H9 (cell line): Measurements from ENCODE around the gene ABLIM1. TPM values are rescaled to one million over a fixed set of nuclear protein-coding genes. Genes with fewer than 3 reads are reported as not detected.

ENCODE experiments used
- DNase-seq: peaks from one replicate; pipeline ENCODE4 v3.0.0-alpha.2; 2017
- H2AFZ ChIP-seq: one replicate; pipeline ENCODE4 v1.6.1; 2013; ENCODE audit warnings: mild to moderate bottlenecking, low read length, control low read depth, moderate library complexity
- H2AK5ac ChIP-seq: 2 replicates; pipeline ENCODE4 v1.6.1; 2013; ENCODE audit warnings: low read length, control low read depth, mixed read lengths; ENCODE audit not compliant: insufficient read length
- H2BK120ac ChIP-seq: one replicate; pipeline ENCODE4 v1.6.1; 2013; ENCODE audit warnings: low read depth, mild to moderate bottlenecking, low read length, control low read depth, inconsistent platforms; ENCODE audit not compliant: poor library complexity, severe bottlenecking
- H2BK12ac ChIP-seq: 2 replicates; pipeline ENCODE4 v1.6.1; 2013; ENCODE audit warnings: low read length, control low read depth, mixed read lengths, low read depth; ENCODE audit not compliant: insufficient read length
- H2BK15ac ChIP-seq: 2 replicates; pipeline ENCODE4 v1.6.1; 2013; ENCODE audit warnings: low read depth, low read length, control low read depth
- H2BK20ac ChIP-seq: one replicate; pipeline ENCODE4 v1.6.1; 2013; ENCODE audit warnings: low read depth, mild to moderate bottlenecking, low read length, control low read depth, inconsistent platforms; ENCODE audit not compliant: poor library complexity, severe bottlenecking
- H2BK5ac ChIP-seq: 2 replicates; pipeline ENCODE4 v1.6.1; 2013; ENCODE audit warnings: low read length, control low read depth, mixed read lengths; ENCODE audit not compliant: insufficient read length
- H3K14ac ChIP-seq: 2 replicates; pipeline ENCODE4 v1.6.1; 2013; ENCODE audit warnings: low read length, control low read depth; ENCODE audit not compliant: insufficient read depth
- H3K18ac ChIP-seq: 2 replicates; pipeline ENCODE4 v1.6.1; 2013; ENCODE audit warnings: low read depth, mild to moderate bottlenecking, mixed read lengths, low read length, control low read depth; ENCODE audit not compliant: insufficient read length
- H3K23ac ChIP-seq: 2 replicates; pipeline ENCODE4 v1.6.1; 2013; ENCODE audit warnings: low read length, control low read depth, mixed read lengths, low read depth; ENCODE audit not compliant: insufficient read length
- H3K23me2 ChIP-seq: 2 replicates; pipeline ENCODE4 v1.6.1; 2013; ENCODE audit warnings: low read depth, mild to moderate bottlenecking, mixed read lengths, low read length, control low read depth; ENCODE audit not compliant: insufficient read length, poor library complexity, severe bottlenecking
- H3K27ac ChIP-seq: 2 replicates; pipeline ENCODE4 v1.5.1; 2013; ENCODE audit warnings: low read length, control low read depth, mixed read lengths, low read depth; ENCODE audit not compliant: insufficient read length
- H3K27me3 ChIP-seq: 2 replicates; pipeline ENCODE4 v1.6.1; 2013; ENCODE audit warnings: low read length, control low read depth, inconsistent platforms; ENCODE audit not compliant: insufficient read depth
- H3K4ac ChIP-seq: 2 replicates; pipeline ENCODE4 v1.6.1; 2013; ENCODE audit warnings: low read depth, mild to moderate bottlenecking, control low read depth, inconsistent platforms, low read length, moderate library complexity
- H3K4me1 ChIP-seq: 2 replicates; pipeline ENCODE4 v1.6.1; 2013; ENCODE audit warnings: low read length, control low read depth, inconsistent platforms; ENCODE audit not compliant: insufficient read depth
- H3K4me2 ChIP-seq: 2 replicates; pipeline ENCODE4 v1.6.1; 2013; ENCODE audit warnings: low read length, control low read depth, mixed read lengths; ENCODE audit not compliant: insufficient read length, insufficient read depth
- H3K56ac ChIP-seq: 2 replicates; pipeline ENCODE4 v1.6.1; 2013; ENCODE audit warnings: low read depth, mild to moderate bottlenecking, mixed read lengths, low read length, control low read depth; ENCODE audit not compliant: insufficient read length
- H3K79me1 ChIP-seq: 2 replicates; pipeline ENCODE4 v1.6.1; 2013; ENCODE audit warnings: low read depth, mild to moderate bottlenecking, moderate library complexity, low read length, control low read depth, inconsistent platforms; ENCODE audit not compliant: insufficient read depth, poor library complexity, severe bottlenecking
- H3K79me2 ChIP-seq: 2 replicates; pipeline ENCODE4 v1.6.1; 2013; ENCODE audit warnings: low read length, control low read depth, inconsistent platforms; ENCODE audit not compliant: insufficient read depth
- H3K9ac ChIP-seq: 2 replicates; pipeline ENCODE4 v1.6.1; 2013; ENCODE audit warnings: low read length, control low read depth, mixed read lengths; ENCODE audit not compliant: insufficient read length; ENCODE audit errors: extremely low read depth
- H3K9me3 ChIP-seq: one replicate; pipeline ENCODE4 v1.6.1; 2013; ENCODE audit warnings: low read depth, low read length, inconsistent platforms; ENCODE audit not compliant: control insufficient read depth
- H3T11ph ChIP-seq: one replicate; pipeline ENCODE4 v1.6.1; 2013; ENCODE audit warnings: mild to moderate bottlenecking, low read length, control low read depth, inconsistent platforms
- H4K20me1 ChIP-seq: one replicate; pipeline ENCODE4 v1.6.1; 2013; ENCODE audit not compliant: control insufficient read depth, insufficient read length, insufficient read depth
- H4K5ac ChIP-seq: 2 replicates; pipeline ENCODE4 v1.6.1; 2013; ENCODE audit warnings: low read depth, mild to moderate bottlenecking, mixed read lengths, low read length, control low read depth; ENCODE audit not compliant: insufficient read length
- H4K8ac ChIP-seq: replicated peaks from 2 replicates; pipeline ENCODE4 v1.6.1; 2013; ENCODE audit warnings: low read length, control low read depth, mixed read lengths, low read depth; ENCODE audit not compliant: insufficient read length
- H4K91ac ChIP-seq: 2 replicates; pipeline ENCODE4 v1.6.1; 2013; ENCODE audit warnings: low read depth, mild to moderate bottlenecking, moderate library complexity, mixed read lengths, low read length, control low read depth; ENCODE audit not compliant: insufficient read length
- H3K27ac Mint-ChIP-seq, 3 experiments: 2 replicates in 2 of 3; 3 replicates in 1 of 3; pipeline ENCODE4 v1.8.0; 2020 to 2021; ENCODE audit warnings: mixed read lengths in 3 of 3, mild to moderate bottlenecking in 1 of 3, moderate library complexity in 1 of 3
- H3K27me3 Mint-ChIP-seq: 2 replicates; pipeline ENCODE4 v1.8.0; 2021; ENCODE audit warnings: low read depth, mild to moderate bottlenecking, moderate library complexity, mixed read lengths
- H3K36me3 Mint-ChIP-seq, 3 experiments: 2 replicates in 2 of 3; 3 replicates in 1 of 3; pipeline ENCODE4 v1.8.0; 2020 to 2021; ENCODE audit warnings: low read depth in 3 of 3, mixed read lengths in 3 of 3; ENCODE audit not compliant: insufficient read depth in 1 of 3
- H3K4me1 Mint-ChIP-seq, 2 experiments: 2 replicates each; pipeline ENCODE4 v1.8.0; 2020; ENCODE audit warnings: mixed read lengths in 2 of 2
- H3K4me3 Mint-ChIP-seq, 2 experiments: 2 replicates in 1 of 2; 3 replicates in 1 of 2; pipeline ENCODE4 v1.8.0; 2020 to 2021; ENCODE audit warnings: mild to moderate bottlenecking in 2 of 2, mixed read lengths in 2 of 2, moderate library complexity in 1 of 2
- H3K9me3 Mint-ChIP-seq, 2 experiments: 2 replicates in 1 of 2; 3 replicates in 1 of 2; pipeline ENCODE4 v1.8.0; 2020; ENCODE audit warnings: mild to moderate bottlenecking in 2 of 2, mixed read lengths in 2 of 2, moderate library complexity in 1 of 2
- WGBS: extraction: QIAGEN DNeasy Blood & Tissue Kit; methylation state at CpG from one replicate; pipeline ENCODE4 v1.1.7; 2013; ENCODE audit warnings: missing lambda C conversion rate, low lambda C conversion rate, mixed read lengths; ENCODE audit not compliant: insufficient read length; ENCODE audit errors: extremely low coverage; 5-methylcytosine and 5-hydroxymethylcytosine counted together
- total RNA-seq: library from RNA; stranded (reverse); gene quantifications from 2 replicates; pipeline ENCODE4 v1.2.1, GENCODE V29; 2021
- TF ChIP-seq, protein P1 (sequence below): fragments of 200-600 bp; sonication (generic); conservative IDR thresholded peaks from 3 replicates; pipeline ENCODE4 v1.8.0; 2021; ENCODE audit warnings: antibody characterized with exemption, mild to moderate bottlenecking

Gene ABLIM1
- total RNA-seq, 1 experiment from 2014 or later = 32.1 TPM

DNA sequence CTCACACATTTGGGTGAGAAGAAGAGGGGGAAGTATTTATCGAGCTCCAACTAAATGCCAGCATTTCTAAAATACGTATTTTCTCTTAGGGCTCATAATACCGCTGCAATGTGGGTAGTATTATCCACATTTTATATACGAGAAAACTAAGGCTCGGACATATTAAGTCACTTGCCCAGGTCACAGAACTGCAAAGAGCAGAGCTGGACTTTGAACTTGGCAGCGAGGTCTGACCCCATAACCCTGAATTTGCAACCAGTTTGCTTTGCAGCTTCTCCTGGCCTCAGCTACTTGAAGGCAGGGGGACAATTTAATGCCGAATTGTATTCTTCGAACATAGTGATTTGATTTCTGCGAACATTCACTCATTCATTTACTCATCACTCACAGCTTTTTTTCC is 7.2 kb downstream of the ABLIM1 start:
- H3K4me1 ChIP-seq = no peaks in the 10 kb centered on the region
- H3K4me1 Mint-ChIP-seq = no peaks in the 10 kb centered on the region
- H3K4me3 Mint-ChIP-seq = no peak overlapping the region
- H3K27me3 Mint-ChIP-seq = no peaks in the 10 kb centered on the region
- H4K8ac ChIP-seq = no peak overlapping the region
- H2AFZ ChIP-seq = no peak overlapping the region
- no peak overlapping the region for H2BK20ac ChIP-seq
- H4K20me1 ChIP-seq = no peaks in the 10 kb centered on the region
- no peaks in the 10 kb centered on the region for H3K27me3 ChIP-seq
- no peaks in the 10 kb centered on the region for H3K9me3 Mint-ChIP-seq
- no peaks in the 10 kb centered on the region for H3K9me3 ChIP-seq
- TF ChIP-seq, protein P1, sequence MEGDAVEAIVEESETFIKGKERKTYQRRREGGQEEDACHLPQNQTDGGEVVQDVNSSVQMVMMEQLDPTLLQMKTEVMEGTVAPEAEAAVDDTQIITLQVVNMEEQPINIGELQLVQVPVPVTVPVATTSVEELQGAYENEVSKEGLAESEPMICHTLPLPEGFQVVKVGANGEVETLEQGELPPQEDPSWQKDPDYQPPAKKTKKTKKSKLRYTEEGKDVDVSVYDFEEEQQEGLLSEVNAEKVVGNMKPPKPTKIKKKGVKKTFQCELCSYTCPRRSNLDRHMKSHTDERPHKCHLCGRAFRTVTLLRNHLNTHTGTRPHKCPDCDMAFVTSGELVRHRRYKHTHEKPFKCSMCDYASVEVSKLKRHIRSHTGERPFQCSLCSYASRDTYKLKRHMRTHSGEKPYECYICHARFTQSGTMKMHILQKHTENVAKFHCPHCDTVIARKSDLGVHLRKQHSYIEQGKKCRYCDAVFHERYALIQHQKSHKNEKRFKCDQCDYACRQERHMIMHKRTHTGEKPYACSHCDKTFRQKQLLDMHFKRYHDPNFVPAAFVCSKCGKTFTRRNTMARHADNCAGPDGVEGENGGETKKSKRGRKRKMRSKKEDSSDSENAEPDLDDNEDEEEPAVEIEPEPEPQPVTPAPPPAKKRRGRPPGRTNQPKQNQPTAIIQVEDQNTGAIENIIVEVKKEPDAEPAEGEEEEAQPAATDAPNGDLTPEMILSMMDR = no peak
- no peak overlapping the region for H2AK5ac ChIP-seq
- no peak overlapping the region for H3K14ac ChIP-seq
- no peaks in the 10 kb centered on the region for H3K36me3 Mint-ChIP-seq
- no peaks in the 10 kb centered on the region for H3K79me1 ChIP-seq
- no peak overlapping the region for H3K18ac ChIP-seq
- no peaks in the 10 kb centered on the region for H3K23me2 ChIP-seq
- no peak overlapping the region; a peak in 1 of 7 replicates for H3K27ac Mint-ChIP-seq
- no peak overlapping the region for H3T11ph ChIP-seq
- H4K5ac ChIP-seq = no peak overlapping the region
- no peak overlapping the region for H3K4me2 ChIP-seq
- H3K4ac ChIP-seq = no peak overlapping the region
- H2BK12ac ChIP-seq = no peak overlapping the region
- no peak overlapping the region for H4K91ac ChIP-seq
- no peaks in the 10 kb centered on the region for H3K79me2 ChIP-seq
- no peak overlapping the region for H2BK5ac ChIP-seq
- no peak for DNase-seq
- no peak overlapping the region for H3K27ac ChIP-seq
- WGBS = no CpG with 5 or more reads among the region's 9 CpGs
- no peak overlapping the region for H3K56ac ChIP-seq
- no peak overlapping the region for H3K9ac ChIP-seq
- H2BK120ac ChIP-seq = no peak overlapping the region
- no peak overlapping the region for H3K23ac ChIP-seq
- no peak overlapping the region for H2BK15ac ChIP-seq
